ENCODE measurements around the gene SUN3. TPM values are rescaled to one million over a fixed set of nuclear protein-coding genes. Genes with fewer than 3 reads are reported as not detected.

SUN3 gene
- polyA plus RNA-seq, 1 of the 3 experiments (the other 2 are of a cell fraction) = 0.12 TPM

DNA sequence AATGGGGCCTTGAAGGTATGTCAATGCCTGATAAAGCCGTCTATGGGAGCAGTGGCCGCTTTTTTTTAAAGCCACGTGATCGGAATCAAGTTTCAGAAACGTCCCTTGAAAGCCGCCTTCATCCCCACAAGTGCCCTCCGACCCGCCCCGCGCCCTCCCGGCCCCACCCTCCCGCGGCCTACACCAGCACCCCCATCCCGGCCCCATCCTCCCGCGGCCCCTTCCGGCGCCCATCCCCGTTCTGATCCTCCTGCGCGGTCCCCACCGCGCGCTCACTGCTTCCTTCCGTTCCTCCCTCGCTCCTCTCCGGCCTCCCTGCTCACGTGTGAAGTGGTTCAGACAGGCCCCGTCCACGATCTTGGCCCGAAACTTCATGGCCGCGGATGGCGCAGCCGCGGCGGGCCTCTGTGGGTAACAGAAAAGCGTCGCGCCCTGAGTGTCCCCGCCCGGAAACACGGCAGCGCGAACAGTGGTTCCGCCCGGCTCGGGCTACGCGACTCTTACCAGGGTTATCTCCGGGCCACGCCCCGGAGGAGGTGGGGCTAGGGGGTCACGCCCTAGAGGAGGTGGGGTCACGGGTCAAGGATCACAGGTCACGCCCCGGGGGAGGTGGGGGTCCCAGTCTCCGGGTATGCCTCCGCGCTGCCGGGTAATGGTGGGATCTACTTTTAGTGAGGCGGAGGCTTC is 49.6 kb downstream of the SUN3 start, which contains the start of gene HUS1 (continued):
- TF ChIP-seq JUND (IDR thresholded peaks at IDR 0.05) (peak; percentile 3; the same call in 1 of the 2 replicates), RAD21 (IDR thresholded peaks at IDR 0.05; ENCODE audit: low read length) (no peak), ELF1 (IDR thresholded peaks at IDR 0.05) (peak; percentile 71), EZH2phosphoT487 (IDR thresholded peaks at IDR 0.05; ENCODE audit: borderline replicate concordance, low read depth) (no peak), GABPA (IDR thresholded peaks at IDR 0.05; ENCODE audit: low read depth) (peak; percentile 86), IRF3 (IDR thresholded peaks at IDR 0.05; ENCODE audit: low read depth, low read length) (no peak), RXRA (IDR thresholded peaks at IDR 0.05; ENCODE audit: borderline replicate concordance, low read depth) (no peak), CHD2 (IDR thresholded peaks at IDR 0.05; ENCODE audit: low read length, partially characterized antibody) (peak; percentile 92), SMC3 (IDR thresholded peaks at IDR 0.05; ENCODE audit: low read depth, low read length) (no peak), NRF1 (IDR thresholded peaks at IDR 0.05; ENCODE audit: low read depth, low read length) (peak; percentile 61), MXI1 (IDR thresholded peaks at IDR 0.05; ENCODE audit: low read depth, low read length) (peak; percentile 95), TEAD4 (IDR thresholded peaks at IDR 0.05; ENCODE audit: borderline replicate concordance, insufficient read depth) (peak; percentile 54; the same call in 1 of the 2 replicates), FOXJ3 (CRISPR knock-in tag; IDR thresholded peaks at IDR 0.05) (no peak; the same call in 1 of the 2 replicates), TAF1 (IDR thresholded peaks at IDR 0.05; ENCODE audit: borderline replicate concordance, low read depth, low read length) (peak; percentile 94)
- TF ChIP-seq, protein P1, sequence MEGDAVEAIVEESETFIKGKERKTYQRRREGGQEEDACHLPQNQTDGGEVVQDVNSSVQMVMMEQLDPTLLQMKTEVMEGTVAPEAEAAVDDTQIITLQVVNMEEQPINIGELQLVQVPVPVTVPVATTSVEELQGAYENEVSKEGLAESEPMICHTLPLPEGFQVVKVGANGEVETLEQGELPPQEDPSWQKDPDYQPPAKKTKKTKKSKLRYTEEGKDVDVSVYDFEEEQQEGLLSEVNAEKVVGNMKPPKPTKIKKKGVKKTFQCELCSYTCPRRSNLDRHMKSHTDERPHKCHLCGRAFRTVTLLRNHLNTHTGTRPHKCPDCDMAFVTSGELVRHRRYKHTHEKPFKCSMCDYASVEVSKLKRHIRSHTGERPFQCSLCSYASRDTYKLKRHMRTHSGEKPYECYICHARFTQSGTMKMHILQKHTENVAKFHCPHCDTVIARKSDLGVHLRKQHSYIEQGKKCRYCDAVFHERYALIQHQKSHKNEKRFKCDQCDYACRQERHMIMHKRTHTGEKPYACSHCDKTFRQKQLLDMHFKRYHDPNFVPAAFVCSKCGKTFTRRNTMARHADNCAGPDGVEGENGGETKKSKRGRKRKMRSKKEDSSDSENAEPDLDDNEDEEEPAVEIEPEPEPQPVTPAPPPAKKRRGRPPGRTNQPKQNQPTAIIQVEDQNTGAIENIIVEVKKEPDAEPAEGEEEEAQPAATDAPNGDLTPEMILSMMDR (IDR thresholded peaks at IDR 0.05) = no peak
- TF ChIP-seq, protein P2, sequence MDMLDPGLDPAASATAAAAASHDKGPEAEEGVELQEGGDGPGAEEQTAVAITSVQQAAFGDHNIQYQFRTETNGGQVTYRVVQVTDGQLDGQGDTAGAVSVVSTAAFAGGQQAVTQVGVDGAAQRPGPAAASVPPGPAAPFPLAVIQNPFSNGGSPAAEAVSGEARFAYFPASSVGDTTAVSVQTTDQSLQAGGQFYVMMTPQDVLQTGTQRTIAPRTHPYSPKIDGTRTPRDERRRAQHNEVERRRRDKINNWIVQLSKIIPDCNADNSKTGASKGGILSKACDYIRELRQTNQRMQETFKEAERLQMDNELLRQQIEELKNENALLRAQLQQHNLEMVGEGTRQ (IDR thresholded peaks at IDR 0.05; ENCODE audit: borderline replicate concordance, low read depth, low read length) = no peak
- TF ChIP-seq, protein P3, sequence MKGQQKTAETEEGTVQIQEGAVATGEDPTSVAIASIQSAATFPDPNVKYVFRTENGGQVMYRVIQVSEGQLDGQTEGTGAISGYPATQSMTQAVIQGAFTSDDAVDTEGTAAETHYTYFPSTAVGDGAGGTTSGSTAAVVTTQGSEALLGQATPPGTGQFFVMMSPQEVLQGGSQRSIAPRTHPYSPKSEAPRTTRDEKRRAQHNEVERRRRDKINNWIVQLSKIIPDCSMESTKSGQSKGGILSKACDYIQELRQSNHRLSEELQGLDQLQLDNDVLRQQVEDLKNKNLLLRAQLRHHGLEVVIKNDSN (IDR thresholded peaks at IDR 0.05; ENCODE audit: borderline replicate concordance, low read depth) = peak; percentile 65
